Naive B cell (primary cell): ENCODE data around the gene CCDC85B. TPM values are rescaled to one million over a fixed set of nuclear protein-coding genes. Genes with fewer than 3 reads are reported as not detected.

Experiments
- ATAC-seq, 2 donors: fragments of 150-1000 bp; cut with Tn5 transposase; 2 replicates each; pipeline ENCODE4 v1.10.0; 2021; ENCODE audit warnings: low read depth in 2 of 2, mild to moderate bottlenecking in 2 of 2, moderate library complexity in 2 of 2
- DNase-seq: peaks from one replicate; pipeline ENCODE4 v3.0.0; 2022
- H3K27ac Mint-ChIP-seq, 6 donors: one replicate each; pipeline ENCODE4 v1.8.0; 2020 to 2022; ENCODE audit warnings: mild to moderate bottlenecking in 6 of 6, mixed read lengths in 6 of 6, moderate library complexity in 5 of 6, inconsistent platforms in 2 of 6
- H3K27me3 Mint-ChIP-seq, 3 donors: one replicate each; pipeline ENCODE4 v1.8.0; 2021 to 2022; ENCODE audit warnings: mixed read lengths in 3 of 3, mild to moderate bottlenecking in 1 of 3
- H3K36me3 Mint-ChIP-seq, 2 donors: one replicate each; pipeline ENCODE4 v1.8.0; 2020 to 2022; ENCODE audit warnings: mixed read lengths in 2 of 2, inconsistent platforms in 1 of 2, mild to moderate bottlenecking in 1 of 2
- H3K4me1 Mint-ChIP-seq, 3 donors: one replicate each; pipeline ENCODE4 v1.8.0; 2020 to 2022; ENCODE audit warnings: mixed read lengths in 3 of 3, inconsistent platforms in 1 of 3, mild to moderate bottlenecking in 1 of 3, moderate library complexity in 1 of 3
- H3K4me3 Mint-ChIP-seq, 8 donors: one replicate each; pipeline ENCODE4 v1.8.0; 2020 to 2022; ENCODE audit warnings: mild to moderate bottlenecking in 8 of 8, mixed read lengths in 8 of 8, moderate library complexity in 8 of 8, inconsistent platforms in 2 of 8
- H3K9me3 Mint-ChIP-seq, 7 donors: one replicate each; pipeline ENCODE4 v1.8.0; 2020 to 2022; ENCODE audit warnings: mixed read lengths in 7 of 7, mild to moderate bottlenecking in 5 of 7, inconsistent platforms in 2 of 7, moderate library complexity in 1 of 7
- polyA plus RNA-seq, 6 donors: library from polyadenylated mRNA; unstranded; fragments of 300-500 nt; fragmentation: Illumina TruSeq; gene quantifications; one replicate each; pipeline ENCODE4 v1.2.3, GENCODE V29; 2021; ENCODE audit warnings: low read depth in 6 of 6

The CCDC85B gene
- polyA plus RNA-seq, 6 donors from 2014 or later, result 22.4 to 62.8 (median 45.3) TPM

DNA sequence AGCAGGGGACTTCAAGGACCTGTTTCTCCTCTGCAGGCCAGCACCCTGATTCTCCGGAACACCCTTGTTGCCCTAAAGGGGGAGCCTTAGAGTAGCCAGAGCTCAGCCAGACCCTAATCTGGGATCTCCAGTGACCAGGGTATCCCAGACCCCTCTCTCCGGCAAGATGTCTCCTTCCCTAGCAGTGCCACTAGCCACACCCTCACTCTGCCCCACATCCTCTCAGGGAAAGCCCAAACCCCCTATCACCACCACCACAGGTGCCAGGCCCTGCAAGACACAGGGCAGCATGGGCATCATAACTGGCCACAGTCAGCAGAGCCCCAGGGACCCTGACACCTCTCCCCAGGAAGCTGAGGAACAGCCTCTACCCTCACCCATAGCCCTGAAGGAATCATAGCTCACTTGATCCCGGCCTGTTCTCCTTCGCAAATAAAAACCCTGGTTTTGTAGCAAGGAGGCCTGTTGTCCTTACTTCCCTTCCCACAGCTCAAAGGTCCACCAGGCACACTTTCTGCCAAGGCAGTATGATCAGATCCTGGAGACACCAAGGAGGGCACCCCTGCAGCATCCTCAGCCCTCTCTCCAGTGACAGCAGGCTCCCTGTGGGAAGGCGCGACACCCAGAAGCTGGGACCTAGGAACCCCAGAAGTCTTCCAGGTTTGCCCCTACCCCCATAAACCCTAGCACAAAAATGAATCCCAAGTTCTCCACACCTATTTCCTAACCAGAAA lies 37.1 kb upstream of the CCDC85B start:
- Mint-ChIP-seq H3K4me1 (peaks cover 28 to 42% (median 41%) of the 10 kb centered on the region in 3 donors), H3K36me3 (peaks cover 14 to 26% of the 10 kb centered on the region in 2 donors), H3K4me3 (peak overlapping the region in 2 of 8 donors; percentile 76 to 91), H3K27me3 (no peaks in the 10 kb centered on the region), H3K27ac (peak overlapping the region in 4 of 6 donors; percentile 42 to 67 (median 57)), H3K9me3 (no peaks in the 10 kb centered on the region)
- DNase-seq, result no peak
- no peak for ATAC-seq

DNA sequence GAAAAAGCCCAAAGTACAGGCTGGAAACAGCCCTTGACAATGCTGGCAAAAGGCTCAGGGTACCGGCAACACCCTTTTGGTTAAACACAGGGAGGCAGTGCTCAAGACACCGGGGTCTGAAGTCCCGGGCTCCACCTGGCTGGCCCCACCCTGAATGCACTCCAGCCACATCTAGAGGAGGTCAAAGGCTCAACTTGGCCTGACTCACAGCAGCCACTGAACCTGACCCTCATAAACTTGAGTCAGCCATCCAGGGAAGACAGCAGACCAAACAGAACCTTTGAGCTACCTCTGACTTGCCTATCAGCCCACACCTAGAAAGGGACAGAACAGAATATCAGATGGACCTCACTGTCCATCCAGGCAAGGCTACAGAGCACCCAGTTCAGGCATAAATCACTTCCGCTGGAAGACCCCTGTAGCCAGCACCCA lies 36.3 kb upstream of the CCDC85B start:
- H3K4me1 Mint-ChIP-seq, result peaks cover 35 to 48% (median 48%) of the 10 kb centered on the region in 3 donors
- H3K27ac Mint-ChIP-seq, result peak overlapping the region in 1 of 6 donors; percentile 65
- H3K27me3 Mint-ChIP-seq, result no peaks in the 10 kb centered on the region
- H3K4me3 Mint-ChIP-seq, result peak overlapping the region in 6 of 8 donors; percentile 20 to 96 (median 78)
- H3K36me3 Mint-ChIP-seq, result peaks cover 14 to 26% of the 10 kb centered on the region in 2 donors
- DNase-seq (no peak), ATAC-seq (no peak)
- H3K9me3 Mint-ChIP-seq, result no peaks in the 10 kb centered on the region

DNA sequence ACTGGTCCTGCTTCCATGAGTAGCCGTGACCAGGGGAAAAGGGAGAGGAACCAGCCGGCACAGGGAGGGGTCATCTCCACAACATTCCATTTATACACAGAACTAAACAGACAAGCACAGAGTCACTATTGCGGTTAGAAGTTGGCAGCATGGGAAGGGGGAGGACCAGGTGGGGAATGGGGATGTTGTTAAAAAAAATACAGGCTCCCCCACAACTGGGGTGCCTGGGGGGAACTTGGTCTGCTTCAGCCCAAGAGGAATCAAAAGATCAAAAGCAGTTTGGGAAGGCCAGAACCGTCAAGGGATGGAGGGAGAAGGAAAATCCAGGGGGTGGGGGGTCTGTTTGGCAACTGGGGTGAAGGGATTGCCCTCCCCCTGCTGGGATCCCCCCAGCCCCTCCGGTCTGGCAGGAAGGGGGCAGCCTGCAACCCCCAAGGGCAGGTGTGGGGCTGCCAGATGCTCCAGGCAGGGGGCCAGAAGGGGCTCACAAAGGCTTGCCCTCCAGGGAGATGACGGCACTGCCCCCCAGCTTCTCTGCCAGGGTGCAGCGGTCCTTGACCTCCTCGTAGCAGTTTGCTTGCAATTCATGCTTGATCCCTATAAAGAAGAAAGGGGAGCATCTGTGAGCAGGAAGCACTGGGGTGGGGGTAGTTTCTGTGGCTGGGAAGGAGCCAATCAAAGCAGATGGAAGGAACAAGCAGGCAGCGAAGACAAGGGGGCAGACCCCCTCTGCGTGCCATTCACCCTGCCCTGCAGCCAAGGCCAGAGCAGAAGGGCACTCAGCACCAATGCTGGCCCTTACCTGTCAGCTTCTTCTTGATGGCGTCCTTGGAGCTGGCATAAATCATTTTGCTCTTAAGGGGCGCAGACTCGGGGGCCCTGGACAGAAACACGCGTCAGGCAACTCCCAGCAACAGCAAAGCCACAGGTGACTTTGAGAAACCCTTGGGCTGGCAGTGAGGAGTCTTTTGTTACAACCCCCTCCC lies 35.3 kb upstream of the CCDC85B start:
- DNase-seq (no peak), ATAC-seq (no peak)
- peaks cover 14 to 26% of the 10 kb centered on the region in 2 donors for H3K36me3 Mint-ChIP-seq
- H3K9me3 Mint-ChIP-seq, result no peaks in the 10 kb centered on the region
- peak overlapping the region; percentile 39 to 97 (median 93) for H3K4me3 Mint-ChIP-seq
- H3K4me1 Mint-ChIP-seq, result peaks cover 41 to 58% (median 56%) of the 10 kb centered on the region in 3 donors
- peak overlapping the region in 3 of 6 donors; percentile 36 to 86 (median 44) for H3K27ac Mint-ChIP-seq
- no peaks in the 10 kb centered on the region for H3K27me3 Mint-ChIP-seq

DNA sequence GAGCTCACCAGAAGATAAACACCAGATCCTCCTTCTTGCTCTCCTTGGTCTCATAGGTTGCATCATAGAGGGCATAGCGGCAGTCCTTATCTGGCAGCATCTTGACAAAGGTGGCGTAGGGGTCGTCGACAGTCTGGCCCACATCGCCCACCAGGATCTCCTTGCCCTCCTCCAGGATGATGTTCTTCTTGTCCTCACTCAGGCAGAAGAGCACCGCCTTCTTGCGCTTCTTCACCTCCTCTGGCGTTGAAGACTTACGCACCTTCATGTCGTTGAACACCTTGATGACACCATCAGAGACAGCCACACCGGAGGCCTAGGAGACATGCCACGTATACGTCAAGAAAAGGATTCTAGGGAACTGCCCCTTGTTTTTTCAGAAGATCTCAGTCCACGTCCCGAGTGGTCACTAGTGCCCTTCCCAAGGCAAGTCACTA lies 34.5 kb upstream of the CCDC85B start:
- Mint-ChIP-seq H3K27me3 (no peaks in the 10 kb centered on the region), H3K36me3 (peaks cover 14 to 26% of the 10 kb centered on the region in 2 donors), H3K9me3 (no peaks in the 10 kb centered on the region), H3K27ac (peak overlapping the region in 4 of 6 donors; percentile 58 to 97 (median 80)), H3K4me3 (peak overlapping the region; percentile 88 to 97 (median 94)), H3K4me1 (peaks cover 44 to 61% (median 58%) of the 10 kb centered on the region in 3 donors)
- no peak for DNase-seq
- no peak for ATAC-seq

DNA sequence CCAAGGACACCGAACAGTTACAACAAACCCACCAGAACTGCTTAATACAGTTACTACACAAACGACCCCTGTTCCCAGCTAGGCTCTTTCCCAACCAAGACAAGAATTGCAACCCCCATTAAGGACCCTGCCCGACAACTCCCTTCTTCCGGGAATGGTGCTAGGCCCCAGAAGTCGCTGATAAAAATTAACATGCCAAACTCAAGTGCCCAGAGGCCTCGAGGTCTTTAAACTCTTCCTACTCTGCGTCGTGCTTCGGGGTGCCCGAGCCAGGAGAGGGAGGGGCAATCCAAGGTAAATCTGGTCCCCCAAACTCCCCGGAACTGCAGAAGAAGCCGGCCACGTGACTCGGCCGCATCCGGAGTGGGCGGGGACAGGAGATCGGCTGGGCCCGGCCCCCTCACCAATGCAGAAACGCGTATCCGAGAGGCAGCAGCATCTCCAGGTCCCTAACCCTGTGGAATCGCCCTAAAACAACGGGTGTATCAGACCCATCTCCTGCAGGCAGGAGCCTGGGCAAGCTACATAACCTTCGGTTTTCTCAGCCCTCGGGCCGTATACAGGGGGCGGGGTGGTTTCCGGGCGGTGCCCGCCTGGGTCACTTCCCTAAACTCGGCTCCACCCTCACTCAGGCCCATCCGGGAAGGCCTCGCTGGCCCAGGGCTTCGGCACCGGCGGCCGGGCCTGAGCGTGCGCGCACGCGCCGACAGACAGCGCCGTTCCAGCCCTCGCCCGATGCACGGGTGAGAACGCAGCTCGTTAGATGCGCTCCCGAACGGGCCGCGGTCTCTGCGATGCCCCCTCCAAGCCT lies 33.6 kb upstream of the CCDC85B start:
- peak; percentile 82 for DNase-seq
- Mint-ChIP-seq H3K27me3 (no peaks in the 10 kb centered on the region), H3K9me3 (no peaks in the 10 kb centered on the region), H3K4me3 (peak overlapping the region; percentile 88 to 97 (median 94)), H3K27ac (peak overlapping the region; percentile 58 to 97 (median 94)), H3K4me1 (peaks cover 43 to 64% (median 61%) of the 10 kb centered on the region in 3 donors), H3K36me3 (peaks cover 10 to 22% of the 10 kb centered on the region in 2 donors)
- ATAC-seq, result peak; percentile 18

DNA sequence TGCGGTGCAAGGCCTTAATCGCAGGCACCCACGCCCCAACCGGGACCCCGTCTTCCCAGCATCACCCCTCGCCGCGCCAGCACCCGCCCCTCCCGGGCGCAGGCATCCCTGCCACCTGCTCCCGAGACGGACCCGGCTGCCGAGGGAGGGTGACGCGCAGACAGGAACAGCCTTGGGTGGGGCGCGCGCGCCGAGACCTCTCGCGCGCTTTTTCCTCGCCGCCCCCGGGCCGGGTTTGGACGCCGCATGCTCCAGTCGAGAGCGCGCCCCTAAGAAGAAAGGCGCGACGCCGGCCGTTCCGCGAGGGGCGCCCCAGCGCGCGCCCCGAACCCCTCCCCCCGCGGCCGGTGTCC lies 33.0 kb upstream of the CCDC85B start:
- Mint-ChIP-seq H3K9me3 (no peaks in the 10 kb centered on the region), H3K36me3 (peaks cover 6 to 19% of the 10 kb centered on the region in 2 donors), H3K4me3 (peak overlapping the region; percentile 88 to 97 (median 94)), H3K27ac (peak overlapping the region in 3 of 6 donors; percentile 32 to 97 (median 93)), H3K27me3 (no peaks in the 10 kb centered on the region), H3K4me1 (peaks cover 42 to 65% (median 60%) of the 10 kb centered on the region in 3 donors)
- peak in 1 of 2 donors; percentile 1 for ATAC-seq
- no peak for DNase-seq

DNA sequence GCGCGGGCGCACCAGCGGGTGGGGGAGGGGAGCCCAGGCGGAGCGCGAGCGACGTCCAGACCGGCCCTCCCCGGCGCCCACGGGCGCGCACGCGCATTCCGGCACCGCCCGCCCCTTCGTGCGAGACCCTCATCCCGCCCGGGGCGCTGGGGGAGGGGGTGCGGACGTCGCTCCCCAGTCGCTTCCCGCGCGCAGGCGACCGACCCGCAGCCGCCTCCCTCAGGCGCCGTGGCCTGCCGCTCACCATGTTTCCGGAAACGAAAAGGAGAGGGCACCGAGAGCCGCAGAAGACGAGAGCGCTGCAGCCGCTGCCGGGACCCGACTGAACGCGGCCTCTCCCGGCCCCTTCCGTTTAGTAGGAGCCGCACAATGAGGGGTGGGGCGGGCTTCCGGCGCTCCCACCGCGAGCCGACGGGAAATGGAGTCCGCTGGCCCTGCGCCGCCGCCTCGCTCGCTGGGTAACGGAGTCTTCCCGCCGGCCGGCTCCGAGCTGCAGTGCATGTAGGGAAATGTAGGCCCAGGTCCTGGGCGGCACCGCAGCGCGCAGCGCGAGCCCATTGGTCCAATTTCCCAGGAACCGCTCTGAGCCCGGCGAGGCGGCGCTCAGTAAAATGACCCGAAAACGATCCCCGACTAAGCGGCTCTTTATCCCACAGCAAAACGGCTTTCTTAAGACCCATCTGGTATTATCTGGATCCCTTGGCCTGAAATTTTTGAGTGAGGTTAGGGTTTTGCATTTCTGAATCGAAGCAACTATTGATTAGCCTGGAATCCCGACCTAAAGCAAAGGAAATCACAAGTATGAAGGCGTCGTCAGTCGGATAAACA lies 32.4 kb upstream of the CCDC85B start, which contains the start of gene CFL1:
CFL1 (minus strand) TSS at position 328 of the 828 bp plus-strand sequence; CDS start at position 247, 81 bp downstream.
- no peaks in the 10 kb centered on the region for H3K9me3 Mint-ChIP-seq
- no peaks in the 10 kb centered on the region for H3K27me3 Mint-ChIP-seq
- peaks cover 48 to 66% (median 65%) of the 10 kb centered on the region in 3 donors for H3K4me1 Mint-ChIP-seq
- peak within 1 kb of the TSS; percentile 91 to 99 (median 96) for H3K4me3 Mint-ChIP-seq
- H3K36me3 Mint-ChIP-seq, result peaks cover 6 to 25% of the 10 kb centered on the region in 2 donors
- peak; percentile 64 to 65 for ATAC-seq
- DNase-seq, result peak; percentile 98
- peak within 1 kb of the TSS; percentile 93 to 98 (median 97) for H3K27ac Mint-ChIP-seq

DNA sequence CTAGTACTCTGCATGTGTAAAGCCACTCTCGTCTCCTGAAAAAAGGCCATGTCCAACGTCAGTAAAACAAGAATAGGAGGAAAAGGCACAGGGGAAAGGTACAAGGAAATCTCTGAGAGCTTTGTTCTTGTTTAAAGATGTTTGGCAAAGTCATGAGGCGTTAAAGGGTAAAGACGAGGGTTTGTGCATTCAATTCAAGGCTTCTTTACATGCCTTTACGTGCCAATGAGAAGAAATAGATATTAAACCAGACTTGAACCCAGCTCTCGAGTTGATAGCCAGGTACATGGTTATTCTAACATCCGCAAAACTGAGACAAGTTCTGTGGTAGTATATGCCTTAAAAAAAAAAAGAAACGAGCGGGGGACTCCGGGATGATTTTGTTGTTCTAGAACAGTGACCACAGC lies 31.8 kb upstream of the CCDC85B start:
- H3K9me3 Mint-ChIP-seq, result no peaks in the 10 kb centered on the region
- DNase-seq (no peak), ATAC-seq (no peak)
- H3K36me3 Mint-ChIP-seq, result peaks cover 6 to 24% of the 10 kb centered on the region in 2 donors
- H3K4me3 Mint-ChIP-seq, result peak overlapping the region; percentile 91 to 99 (median 96)
- H3K4me1 Mint-ChIP-seq, result peaks cover 47 to 64% (median 60%) of the 10 kb centered on the region in 3 donors
- no peaks in the 10 kb centered on the region for H3K27me3 Mint-ChIP-seq
- H3K27ac Mint-ChIP-seq, result peak overlapping the region; percentile 93 to 98 (median 97)

DNA sequence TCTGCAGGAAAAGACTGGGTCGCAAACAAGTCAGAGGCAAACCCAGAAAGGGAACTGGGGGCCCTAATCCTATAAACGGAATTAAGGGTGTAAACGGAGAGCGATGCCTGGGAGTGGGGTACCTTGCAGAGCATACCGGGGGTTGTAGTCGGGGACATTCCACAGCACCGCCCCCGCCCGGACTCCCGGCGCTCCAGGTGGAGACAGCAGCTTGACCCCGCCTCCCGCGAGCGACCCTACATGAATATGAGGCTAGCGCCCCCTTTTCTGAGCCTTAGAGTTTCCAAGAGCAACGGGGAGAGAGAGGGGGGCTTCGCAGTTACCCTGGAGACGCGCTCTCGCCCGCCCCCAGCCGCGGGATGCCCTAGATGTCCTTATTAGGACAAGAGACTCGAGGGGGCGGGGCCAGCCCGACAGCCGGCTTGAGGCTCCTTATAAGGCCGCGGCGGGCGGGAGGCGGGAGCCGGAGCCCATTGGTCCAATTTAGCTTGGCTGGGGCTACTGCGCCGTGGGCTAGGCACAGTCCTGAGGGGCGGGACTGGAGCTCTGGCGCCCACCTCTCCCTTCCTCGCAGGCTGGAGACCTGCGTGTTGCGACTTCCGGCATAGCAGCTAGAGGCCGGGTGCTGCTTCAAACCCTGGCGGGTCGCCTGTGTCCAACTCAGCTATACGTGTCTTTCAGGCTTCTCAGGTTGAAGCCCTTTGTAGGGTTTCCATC lies 31.2 kb upstream of the CCDC85B start:
- H3K27ac Mint-ChIP-seq, result peak overlapping the region; percentile 79 to 98 (median 96)
- DNase-seq (peak; percentile 92), ATAC-seq (peak; percentile 54 to 56)
- no peaks in the 10 kb centered on the region for H3K27me3 Mint-ChIP-seq
- H3K4me3 Mint-ChIP-seq, result peak overlapping the region; percentile 91 to 99 (median 96)
- peaks cover 45 to 58% (median 54%) of the 10 kb centered on the region in 3 donors for H3K4me1 Mint-ChIP-seq
- H3K36me3 Mint-ChIP-seq, result peaks cover 6 to 20% of the 10 kb centered on the region in 2 donors
- no peaks in the 10 kb centered on the region for H3K9me3 Mint-ChIP-seq

DNA sequence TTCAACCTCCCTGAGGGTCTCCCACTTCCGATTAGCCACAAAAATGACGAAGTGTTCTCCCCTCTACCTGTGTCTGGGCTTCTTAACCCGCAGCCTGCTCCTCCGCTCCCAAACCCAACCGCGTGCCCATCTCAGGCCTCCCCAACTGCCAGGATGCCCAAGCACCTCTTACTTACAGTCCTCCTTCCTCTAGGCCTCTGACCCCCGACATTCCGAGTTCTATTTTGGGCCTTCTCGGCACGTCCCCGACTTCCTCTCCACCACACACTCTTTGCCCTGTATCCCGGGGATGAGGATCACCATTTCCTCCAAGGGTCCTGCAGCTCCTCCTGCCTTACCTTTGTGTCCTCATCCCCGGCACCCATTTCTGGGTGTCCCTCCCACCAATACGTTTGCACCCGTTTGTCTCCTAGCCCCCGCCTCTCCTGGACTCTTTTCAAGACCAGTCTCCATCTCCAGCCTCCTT lies 30.6 kb upstream of the CCDC85B start:
- Mint-ChIP-seq H3K36me3 (peaks cover 0 to 15% of the 10 kb centered on the region in 2 donors), H3K4me3 (peak overlapping the region; percentile 91 to 99 (median 96)), H3K27me3 (no peaks in the 10 kb centered on the region), H3K4me1 (peaks cover 39 to 54% (median 49%) of the 10 kb centered on the region in 3 donors), H3K9me3 (no peaks in the 10 kb centered on the region), H3K27ac (peak overlapping the region; percentile 65 to 98 (median 94))
- DNase-seq (no peak), ATAC-seq (no peak)
